OCI-LY1 (cell line): ENCODE results near the gene STON2.

Experiments used
- CTCF ChIP-seq: fragments of 200-600 bp; sonication (generic), shearing (Covaris generic); IDR thresholded peaks from 2 replicates; pipeline ENCODE4 v1.5.1; 2017; ENCODE audit warnings: mild to moderate bottlenecking, antibody characterized with exemption, low read length, moderate library complexity, mixed read lengths
- EZH2 ChIP-seq: fragments of 200-600 bp; sonication (generic), shearing (Covaris generic); IDR thresholded peaks from 2 replicates; pipeline ENCODE4 v1.8.0; 2017; ENCODE audit warnings: borderline replicate concordance, mixed run types, mild to moderate bottlenecking, antibody characterized with exemption, low read length, moderate library complexity, mixed read lengths

GRCh38 chr14:81315341-81315740 is 84.8 kb downstream of the STON2 start:
- TF ChIP-seq CTCF = no peak
- no peak for TF ChIP-seq EZH2
